Measurements from ENCODE around the gene CPPED1.

DNA sequence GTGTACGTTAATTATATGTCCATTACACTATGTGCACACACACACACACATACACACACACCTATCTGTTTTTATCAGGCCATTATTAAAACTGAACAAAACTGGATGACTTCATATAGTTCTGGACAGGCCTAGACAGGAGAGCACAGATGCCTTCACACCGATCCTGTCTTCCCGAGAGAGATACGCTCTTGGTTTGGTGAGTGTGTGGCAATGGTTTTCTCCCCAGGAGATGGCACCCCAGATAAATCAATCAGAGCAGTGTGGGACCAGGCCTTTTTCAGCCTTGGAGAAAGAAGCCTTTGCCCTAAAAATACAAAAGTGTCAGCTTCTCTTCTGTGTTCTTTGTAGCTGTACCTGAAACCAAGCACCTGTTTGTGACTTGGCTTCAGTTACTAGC lies 83.7 kb downstream of the CPPED1 start:
- TF ChIP-seq, protein P1, sequence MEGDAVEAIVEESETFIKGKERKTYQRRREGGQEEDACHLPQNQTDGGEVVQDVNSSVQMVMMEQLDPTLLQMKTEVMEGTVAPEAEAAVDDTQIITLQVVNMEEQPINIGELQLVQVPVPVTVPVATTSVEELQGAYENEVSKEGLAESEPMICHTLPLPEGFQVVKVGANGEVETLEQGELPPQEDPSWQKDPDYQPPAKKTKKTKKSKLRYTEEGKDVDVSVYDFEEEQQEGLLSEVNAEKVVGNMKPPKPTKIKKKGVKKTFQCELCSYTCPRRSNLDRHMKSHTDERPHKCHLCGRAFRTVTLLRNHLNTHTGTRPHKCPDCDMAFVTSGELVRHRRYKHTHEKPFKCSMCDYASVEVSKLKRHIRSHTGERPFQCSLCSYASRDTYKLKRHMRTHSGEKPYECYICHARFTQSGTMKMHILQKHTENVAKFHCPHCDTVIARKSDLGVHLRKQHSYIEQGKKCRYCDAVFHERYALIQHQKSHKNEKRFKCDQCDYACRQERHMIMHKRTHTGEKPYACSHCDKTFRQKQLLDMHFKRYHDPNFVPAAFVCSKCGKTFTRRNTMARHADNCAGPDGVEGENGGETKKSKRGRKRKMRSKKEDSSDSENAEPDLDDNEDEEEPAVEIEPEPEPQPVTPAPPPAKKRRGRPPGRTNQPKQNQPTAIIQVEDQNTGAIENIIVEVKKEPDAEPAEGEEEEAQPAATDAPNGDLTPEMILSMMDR (IDR thresholded peaks at IDR 0.05), result no peak
- TF ChIP-seq EZH2 (IDR thresholded peaks at IDR 0.05), result no peak
